HepG2 (cell line): Measurements from ENCODE around the gene ABHD1. TPM values are rescaled to one million over a fixed set of nuclear protein-coding genes. Genes with fewer than 3 reads are reported as not detected.

Experiments
- DPF2 ChIP-seq: sonication (generic); formaldehyde crosslinking; IDR thresholded peaks from 2 replicates; pipeline ENCODE4 v1.4.0; 2020; ENCODE audit warnings: mild to moderate bottlenecking, low read depth, missing genetic modification reagents, borderline replicate concordance
- FIP1L1 ChIP-seq: fragments of 200-400 bp; formaldehyde crosslinking; IDR thresholded peaks from 2 replicates; pipeline ENCODE4 v1.6.1; 2018; ENCODE audit warnings: low read depth, mild to moderate bottlenecking, low read length, moderate library complexity, borderline replicate concordance; ENCODE audit not compliant: insufficient read depth
- GATAD1 ChIP-seq: IDR thresholded peaks from 2 replicates; pipeline ENCODE4 v1.6.1; 2016; ENCODE audit warnings: missing genetic modification reagents, missing compliant biosample characterization
- HHEX ChIP-seq: IDR thresholded peaks from 2 replicates; pipeline ENCODE4 v1.6.1; 2016; ENCODE audit warnings: control low read depth
- NR2F1 ChIP-seq, 2 experiments: fragments of 450-650 bp in 1 of 2; formaldehyde crosslinking in 1 of 2; IDR thresholded peaks; 2 replicates each; pipeline versions ENCODE4 v1.5.0 to v1.6.1; 2016 to 2020; ENCODE audit warnings: mild to moderate bottlenecking in 1 of 2, missing compliant biosample characterization in 1 of 2, missing genetic modification reagents in 1 of 2, moderate library complexity in 1 of 2
- PAF1 ChIP-seq: IDR thresholded peaks from 2 replicates; pipeline ENCODE4 v1.6.1; 2016; ENCODE audit warnings: missing genetic modification reagents, missing compliant biosample characterization
- RBAK ChIP-seq: sonication (generic); formaldehyde crosslinking; IDR thresholded peaks from 2 replicates; pipeline ENCODE4 v1.5.1; 2020; ENCODE audit warnings: mild to moderate bottlenecking, missing genetic modification reagents
- RCOR2 ChIP-seq: IDR thresholded peaks from 2 replicates; pipeline ENCODE4 v1.6.1; 2016; ENCODE audit warnings: missing biosample characterization, missing genetic modification reagents
- RFX1 ChIP-seq: fragments of 450-650 bp; IDR thresholded peaks from 2 replicates; pipeline ENCODE4 v1.6.1; 2017
- RORA ChIP-seq: sonication (generic); formaldehyde crosslinking; IDR thresholded peaks from 2 replicates; pipeline ENCODE4 v1.5.0; 2020; ENCODE audit warnings: mild to moderate bottlenecking, missing genetic modification reagents, moderate library complexity
- ZFP82 ChIP-seq: sonication (generic); formaldehyde crosslinking; IDR thresholded peaks from 2 replicates; pipeline ENCODE4 v1.5.1; 2020; ENCODE audit warnings: mild to moderate bottlenecking, missing genetic modification reagents, borderline replicate concordance
- ZGPAT ChIP-seq: IDR thresholded peaks from 2 replicates; pipeline ENCODE4 v1.6.1; 2016; ENCODE audit warnings: mild to moderate bottlenecking
- ZNF431 ChIP-seq: sonication (generic); formaldehyde crosslinking; IDR thresholded peaks from 2 replicates; pipeline ENCODE4 v1.9.0; 2022; ENCODE audit warnings: missing genetic modification reagents, low read depth, mild to moderate bottlenecking, borderline replicate concordance
- ZNF660 ChIP-seq: sonication (generic); formaldehyde crosslinking; IDR thresholded peaks from 2 replicates; pipeline ENCODE4 v1.5.1; 2020; ENCODE audit warnings: mild to moderate bottlenecking, low read depth, missing genetic modification reagents, borderline replicate concordance
- ZNF776 ChIP-seq: sonication (generic); formaldehyde crosslinking; IDR thresholded peaks from 2 replicates; pipeline ENCODE4 v1.4.0; 2020; ENCODE audit warnings: mild to moderate bottlenecking, missing genetic modification reagents
- ZNF788 ChIP-seq: sonication (generic); formaldehyde crosslinking; IDR thresholded peaks from 2 replicates; pipeline ENCODE4 v1.5.0; 2020; ENCODE audit warnings: mild to moderate bottlenecking, missing genetic modification reagents, borderline replicate concordance
- polyA plus RNA-seq, 8 experiments: library from polyadenylated mRNA; depleted of rRNA in 3 of 8; stranded (reverse) in 7 of 8; unstranded in 1 of 8; fragments of >200 nt; fragmentation: Illumina TruSeq in 4 of 8; extraction: Trizol in 4 of 8; gene quantifications; 2 replicates each; pipeline versions ENCODE4 v1.2.1 to v1.2.3, GENCODE V29; 2011 to 2016; ENCODE audit warnings: low read depth in 4 of 8, missing spikeins in 1 of 8, mixed read lengths in 1 of 8; ENCODE audit not compliant: insufficient read depth in 1 of 8
- total RNA-seq, 5 experiments: library from RNA; depleted of rRNA; stranded (reverse); fragments of >200 nt; fragmentation: Illumina TruSeq; extraction: Trizol; gene quantifications; 2 replicates each; pipeline ENCODE4 v1.2.3, GENCODE V29; 2016; ENCODE audit warnings: low read depth in 1 of 5
- TF ChIP-seq, protein P1 (sequence below), 2 experiments: sonication (generic) in 1 of 2; formaldehyde crosslinking in 1 of 2; IDR thresholded peaks; 2 replicates each; pipeline versions ENCODE4 v1.6.1 to v1.9.0; 2014 to 2022; ENCODE audit warnings: antibody characterized with exemption in 1 of 2, borderline replicate concordance in 1 of 2, inconsistent platforms in 1 of 2, low read depth in 1 of 2, missing genetic modification reagents in 1 of 2
- TF ChIP-seq, protein P2 (sequence below): sonication (generic); formaldehyde crosslinking; IDR thresholded peaks from 2 replicates; pipeline ENCODE4 v1.5.1; 2020; ENCODE audit warnings: missing genetic modification reagents, mild to moderate bottlenecking, borderline replicate concordance

Gene ABHD1
- total and polyA plus RNA-seq, 2 of the 13 experiments (the other 11 are each of a cell fraction or from before 2014, with no cell fraction given): 0.04 to 0.81 TPM

DNA sequence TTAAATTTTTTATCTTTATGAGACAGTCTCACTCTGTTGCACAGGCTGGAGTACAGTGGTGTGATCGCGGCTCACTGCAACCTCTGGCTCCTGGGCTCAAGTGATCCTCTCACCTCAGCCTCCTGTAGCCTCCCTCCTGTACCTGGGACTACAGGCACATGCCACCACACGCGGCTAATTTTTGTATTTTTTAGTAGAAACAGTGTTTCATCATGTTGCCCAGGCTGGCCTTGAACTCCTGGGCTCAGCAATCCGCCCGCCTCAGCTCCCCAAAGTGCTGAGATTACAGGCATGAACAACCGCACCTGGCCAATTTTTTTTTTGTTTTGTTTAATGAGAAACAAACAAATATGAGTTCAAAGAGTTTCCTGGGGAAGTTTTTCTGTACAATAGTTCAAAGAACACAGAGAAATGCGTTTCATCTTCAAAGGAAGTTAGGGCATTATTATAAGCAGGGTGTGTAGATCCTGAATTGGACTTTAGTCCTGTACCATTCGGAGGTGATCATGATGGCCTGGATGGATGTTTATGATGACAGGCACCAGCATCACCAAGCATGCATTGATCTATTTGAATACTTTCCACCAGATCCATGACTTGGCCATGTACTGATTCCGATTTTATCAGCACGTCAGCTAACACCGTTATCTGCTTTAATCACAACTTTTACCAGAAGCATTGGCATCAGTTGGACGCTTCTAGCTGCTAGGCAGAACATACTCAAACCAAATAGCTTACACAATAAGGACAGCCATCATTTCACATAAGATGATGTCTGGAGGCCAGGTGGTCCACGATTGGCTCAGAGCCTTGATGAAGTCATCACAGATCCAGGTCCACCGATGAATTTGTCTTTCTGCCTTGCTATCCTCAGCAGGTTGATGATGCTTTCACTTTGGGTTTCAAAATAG is 54.1 kb downstream of the ABHD1 start (continued):
- TF ChIP-seq, protein P1, sequence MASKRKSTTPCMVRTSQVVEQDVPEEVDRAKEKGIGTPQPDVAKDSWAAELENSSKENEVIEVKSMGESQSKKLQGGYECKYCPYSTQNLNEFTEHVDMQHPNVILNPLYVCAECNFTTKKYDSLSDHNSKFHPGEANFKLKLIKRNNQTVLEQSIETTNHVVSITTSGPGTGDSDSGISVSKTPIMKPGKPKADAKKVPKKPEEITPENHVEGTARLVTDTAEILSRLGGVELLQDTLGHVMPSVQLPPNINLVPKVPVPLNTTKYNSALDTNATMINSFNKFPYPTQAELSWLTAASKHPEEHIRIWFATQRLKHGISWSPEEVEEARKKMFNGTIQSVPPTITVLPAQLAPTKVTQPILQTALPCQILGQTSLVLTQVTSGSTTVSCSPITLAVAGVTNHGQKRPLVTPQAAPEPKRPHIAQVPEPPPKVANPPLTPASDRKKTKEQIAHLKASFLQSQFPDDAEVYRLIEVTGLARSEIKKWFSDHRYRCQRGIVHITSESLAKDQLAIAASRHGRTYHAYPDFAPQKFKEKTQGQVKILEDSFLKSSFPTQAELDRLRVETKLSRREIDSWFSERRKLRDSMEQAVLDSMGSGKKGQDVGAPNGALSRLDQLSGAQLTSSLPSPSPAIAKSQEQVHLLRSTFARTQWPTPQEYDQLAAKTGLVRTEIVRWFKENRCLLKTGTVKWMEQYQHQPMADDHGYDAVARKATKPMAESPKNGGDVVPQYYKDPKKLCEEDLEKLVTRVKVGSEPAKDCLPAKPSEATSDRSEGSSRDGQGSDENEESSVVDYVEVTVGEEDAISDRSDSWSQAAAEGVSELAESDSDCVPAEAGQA (IDR thresholded peaks at IDR 0.05; ENCODE audit: low read depth): no peak; the same call in none of the 2 replicates
- TF ChIP-seq, protein P1 (CRISPR knock-in tag; IDR thresholded peaks at IDR 0.05; ENCODE audit: borderline replicate concordance): peak; percentile 39; the same call in 1 of the 2 replicates
- TF ChIP-seq ZFP82 (CRISPR knock-in tag): 0 out of 2 replicates have a peak, but pooled peaks have one; percentile 10
- TF ChIP-seq DPF2: peak; percentile 82
- TF ChIP-seq RFX1: no peak
- peak; percentile 80 for TF ChIP-seq HHEX (CRISPR knock-in tag)
- TF ChIP-seq RBAK (CRISPR knock-in tag): no peak
- TF ChIP-seq RCOR2 (CRISPR knock-in tag): peak; percentile 96
- peak; percentile 54 to 91 for TF ChIP-seq NR2F1 (CRISPR knock-in tag; IDR thresholded peaks at IDR 0.05)
- peak; percentile 100 for TF ChIP-seq ZGPAT (CRISPR knock-in tag)
- TF ChIP-seq GATAD1 (CRISPR knock-in tag): peak; percentile 51
- no peak for TF ChIP-seq FIP1L1
- TF ChIP-seq ZNF788 (CRISPR knock-in tag): peak; percentile 82; the same call in 1 of the 2 replicates
- TF ChIP-seq, protein P2, sequence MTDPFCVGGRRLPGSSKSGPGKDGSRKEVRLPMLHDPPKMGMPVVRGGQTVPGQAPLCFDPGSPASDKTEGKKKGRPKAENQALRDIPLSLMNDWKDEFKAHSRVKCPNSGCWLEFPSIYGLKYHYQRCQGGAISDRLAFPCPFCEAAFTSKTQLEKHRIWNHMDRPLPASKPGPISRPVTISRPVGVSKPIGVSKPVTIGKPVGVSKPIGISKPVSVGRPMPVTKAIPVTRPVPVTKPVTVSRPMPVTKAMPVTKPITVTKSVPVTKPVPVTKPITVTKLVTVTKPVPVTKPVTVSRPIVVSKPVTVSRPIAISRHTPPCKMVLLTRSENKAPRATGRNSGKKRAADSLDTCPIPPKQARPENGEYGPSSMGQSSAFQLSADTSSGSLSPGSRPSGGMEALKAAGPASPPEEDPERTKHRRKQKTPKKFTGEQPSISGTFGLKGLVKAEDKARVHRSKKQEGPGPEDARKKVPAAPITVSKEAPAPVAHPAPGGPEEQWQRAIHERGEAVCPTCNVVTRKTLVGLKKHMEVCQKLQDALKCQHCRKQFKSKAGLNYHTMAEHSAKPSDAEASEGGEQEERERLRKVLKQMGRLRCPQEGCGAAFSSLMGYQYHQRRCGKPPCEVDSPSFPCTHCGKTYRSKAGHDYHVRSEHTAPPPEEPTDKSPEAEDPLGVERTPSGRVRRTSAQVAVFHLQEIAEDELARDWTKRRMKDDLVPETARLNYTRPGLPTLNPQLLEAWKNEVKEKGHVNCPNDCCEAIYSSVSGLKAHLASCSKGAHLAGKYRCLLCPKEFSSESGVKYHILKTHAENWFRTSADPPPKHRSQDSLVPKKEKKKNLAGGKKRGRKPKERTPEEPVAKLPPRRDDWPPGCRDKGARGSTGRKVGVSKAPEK (CRISPR knock-in tag): no peak
- TF ChIP-seq PAF1 (CRISPR knock-in tag): no peak
- peak; percentile 69 for TF ChIP-seq RORA
- TF ChIP-seq ZNF776 (CRISPR knock-in tag): no peak
- peak; percentile 73; the same call in 1 of the 2 replicates for TF ChIP-seq ZNF431 (CRISPR knock-in tag)
- no peak for TF ChIP-seq ZNF660 (CRISPR knock-in tag)
